Osteocyte (in vitro differentiated cells): ENCODE data around the gene GAGE12C. TPM values are rescaled to one million over a fixed set of nuclear protein-coding genes. Genes with fewer than 3 reads are reported as not detected.
"Not testable (repeated sequence)": the region's sequence is repeated elsewhere in the genome, so short reads cannot be mapped to it uniquely, and the experiment has no call there.

Source experiments
- DNase-seq: peaks from one replicate; pipeline ENCODE4 v3.0.0; 2021; ENCODE audit warnings: mixed read lengths; ENCODE audit not compliant: unreplicated experiment; ENCODE audit errors: extremely low spot score
- H3K27ac Mint-ChIP-seq: one replicate; pipeline ENCODE4 v1.8.0; 2021; ENCODE audit warnings: mild to moderate bottlenecking, mixed read lengths; ENCODE audit not compliant: unreplicated experiment
- H3K27me3 Mint-ChIP-seq: one replicate; pipeline ENCODE4 v1.8.0; 2021; ENCODE audit warnings: mixed read lengths; ENCODE audit not compliant: unreplicated experiment
- H3K36me3 Mint-ChIP-seq: one replicate; pipeline ENCODE4 v1.8.0; 2021; ENCODE audit warnings: mixed read lengths; ENCODE audit not compliant: unreplicated experiment
- H3K4me1 Mint-ChIP-seq: one replicate; pipeline ENCODE4 v1.8.0; 2021; ENCODE audit warnings: mixed read lengths; ENCODE audit not compliant: unreplicated experiment
- H3K4me3 Mint-ChIP-seq: one replicate; pipeline ENCODE4 v1.8.0; 2021; ENCODE audit warnings: mild to moderate bottlenecking, moderate library complexity, mixed read lengths; ENCODE audit not compliant: unreplicated experiment
- H3K9me3 Mint-ChIP-seq: one replicate; pipeline ENCODE4 v1.8.0; 2021; ENCODE audit warnings: mixed read lengths; ENCODE audit not compliant: unreplicated experiment
- long read RNA-seq: library from polyadenylated mRNA; unstranded; transcript quantifications from one replicate; pipeline ENCODE4 v2.0.0, GENCODE V29; 2021
- total RNA-seq: library from RNA; stranded (reverse); gene quantifications from 2 replicates; pipeline ENCODE4 v1.2.1, GENCODE V29; 2021

The GAGE12C gene
- total RNA-seq: not detected in 2 replicates
- long read RNA-seq: 0 reads

- H3K27ac Mint-ChIP-seq, H3K27me3 Mint-ChIP-seq, H3K9me3 Mint-ChIP-seq, H3K36me3 Mint-ChIP-seq, H3K4me3 Mint-ChIP-seq, H3K4me1 Mint-ChIP-seq, DNase-seq: not testable (repeated sequence)
Measured at GRCh38 chrX:49531877-49532276, at the start of gene GAGE12C. TSS of gene GAGE12C (plus strand) at chrX:49532177. CDS start at chrX:49533332, 1,155 bp downstream.

GRCh38 chrX:49541433-49541832 lies 9.5 kb downstream of the GAGE12C start, which contains the start of gene GAGE12D:
TSS of gene GAGE12D (plus strand) at chrX:49541733. CDS start at chrX:49542888, 1,155 bp downstream.
- H3K9me3 Mint-ChIP-seq, H3K4me1 Mint-ChIP-seq, H3K27me3 Mint-ChIP-seq, H3K4me3 Mint-ChIP-seq, DNase-seq, H3K36me3 Mint-ChIP-seq, H3K27ac Mint-ChIP-seq: not testable (repeated sequence)

- not testable (repeated sequence) for H3K9me3 Mint-ChIP-seq, H3K4me3 Mint-ChIP-seq, H3K4me1 Mint-ChIP-seq, H3K27ac Mint-ChIP-seq, H3K27me3 Mint-ChIP-seq, DNase-seq, H3K36me3 Mint-ChIP-seq
Measured at GRCh38 chrX:49550989-49551388, 19.0 kb downstream of the GAGE12C start, which contains the start of gene GAGE12E. TSS of gene GAGE12E (plus strand) at chrX:49551289. CDS start at chrX:49552444, 1,155 bp downstream.

- not testable (repeated sequence) for H3K27me3 Mint-ChIP-seq, DNase-seq, H3K9me3 Mint-ChIP-seq, H3K27ac Mint-ChIP-seq, H3K36me3 Mint-ChIP-seq, H3K4me3 Mint-ChIP-seq, H3K4me1 Mint-ChIP-seq
Measured at GRCh38 chrX:49560542-49560941, 28.6 kb downstream of the GAGE12C start, which contains the start of gene GAGE12F. TSS of gene GAGE12F (plus strand) at chrX:49560842. CDS start at chrX:49561997, 1,155 bp downstream.

GRCh38 chrX:49568728-49569127 lies 36.8 kb downstream of the GAGE12C start:
- DNase-seq, H3K4me3 Mint-ChIP-seq, H3K4me1 Mint-ChIP-seq, H3K27ac Mint-ChIP-seq, H3K36me3 Mint-ChIP-seq, H3K9me3 Mint-ChIP-seq, H3K27me3 Mint-ChIP-seq: not testable (repeated sequence)

- not testable (repeated sequence) for H3K27ac Mint-ChIP-seq, H3K4me1 Mint-ChIP-seq, H3K9me3 Mint-ChIP-seq, H3K36me3 Mint-ChIP-seq, H3K4me3 Mint-ChIP-seq, DNase-seq, H3K27me3 Mint-ChIP-seq
Measured at GRCh38 chrX:49569152-49569551, 37.2 kb downstream of the GAGE12C start.

GRCh38 chrX:49570100-49570499 lies 38.1 kb downstream of the GAGE12C start, which contains the start of gene GAGE12G:
TSS of gene GAGE12G (plus strand) at chrX:49570400. CDS start at chrX:49571555, 1,155 bp downstream.
- H3K9me3 Mint-ChIP-seq, DNase-seq, H3K27ac Mint-ChIP-seq, H3K27me3 Mint-ChIP-seq, H3K4me3 Mint-ChIP-seq, H3K4me1 Mint-ChIP-seq, H3K36me3 Mint-ChIP-seq: not testable (repeated sequence)

GRCh38 chrX:49579649-49580048 lies 47.7 kb downstream of the GAGE12C start, which contains the start of gene GAGE12H:
TSS of gene GAGE12H (plus strand) at chrX:49579949. CDS start at chrX:49581104, 1,155 bp downstream.
- not testable (repeated sequence) for H3K36me3 Mint-ChIP-seq, H3K27ac Mint-ChIP-seq, H3K4me3 Mint-ChIP-seq, H3K9me3 Mint-ChIP-seq, H3K27me3 Mint-ChIP-seq, DNase-seq, H3K4me1 Mint-ChIP-seq

Other genes starting within 250 kb of the GAGE12C start
- gene GAGE10, start 228.5 kb upstream of the GAGE12C start, total RNA-seq: not detected in 2 replicates
- gene GAGE12J, start 210.1 kb upstream of the GAGE12C start, total RNA-seq: not detected in 2 replicates
- gene GAGE13, start 200.6 kb upstream of the GAGE12C start, total RNA-seq: not detected in 2 replicates
- gene GAGE12D, start 9.6 kb downstream of the GAGE12C start, total RNA-seq: not detected in 2 replicates
- not detected in 2 replicates for gene GAGE12E, start 19.1 kb downstream of the GAGE12C start, total RNA-seq
- not detected in 2 replicates for gene GAGE12F, start 28.7 kb downstream of the GAGE12C start, total RNA-seq
- not detected in 2 replicates for gene GAGE12G, start 38.2 kb downstream of the GAGE12C start, total RNA-seq
- gene GAGE12H, start 47.8 kb downstream of the GAGE12C start, total RNA-seq: not detected in 2 replicates
- gene GAGE2A, start 57.3 kb downstream of the GAGE12C start, total RNA-seq: not detected in 2 replicates
- not detected in 2 replicates for gene GAGE1, start 66.8 kb downstream of the GAGE12C start, total RNA-seq
- not detected in 2 replicates for gene PAGE1, start 163.8 kb downstream of the GAGE12C start, total RNA-seq